ENCODE data around the gene TACSTD2. TPM values are rescaled to one million over a fixed set of nuclear protein-coding genes. Genes with fewer than 3 reads are reported as not detected.

TACSTD2 gene
- total RNA-seq, 1 experiment from 2014 or later = 1.2 TPM

- Histone ChIP-seq H3K4ac (ENCODE audit: low read depth, low read length) (no peak overlapping the region), H4K20me1 (ENCODE audit: control insufficient read depth, insufficient read depth, insufficient read length) (no peaks in the 10 kb centered on the region), H2BK5ac (ENCODE audit: insufficient read length, low read length) (no peak overlapping the region), H3K56ac (ENCODE audit: insufficient read length, low read depth, low read length) (no peak overlapping the region), H3K79me1 (ENCODE audit: insufficient read depth, low read depth, low read length, poor library complexity, severe bottlenecking) (no peaks in the 10 kb centered on the region), H2BK12ac (ENCODE audit: insufficient read length, low read depth, low read length) (no peak overlapping the region), H2BK120ac (ENCODE audit: low read depth, low read length, poor library complexity, severe bottlenecking) (no peak overlapping the region), H2AFZ (ENCODE audit: low read length) (no peak overlapping the region), H4K5ac (ENCODE audit: insufficient read length, low read depth, low read length) (no peak overlapping the region), H3T11ph (ENCODE audit: low read length) (no peak overlapping the region), H3K4me1 (ENCODE audit: insufficient read depth, low read length) (no peaks in the 10 kb centered on the region), H3K27ac (ENCODE audit: insufficient read length, low read depth, low read length) (no peak overlapping the region), H3K18ac (ENCODE audit: insufficient read length, low read depth, low read length) (no peak overlapping the region), H4K8ac (replicated peaks; ENCODE audit: insufficient read length, low read depth, low read length) (no peak overlapping the region), H3K79me2 (ENCODE audit: insufficient read depth, low read length) (no peaks in the 10 kb centered on the region), H3K4me2 (ENCODE audit: insufficient read depth, insufficient read length, low read length) (no peak overlapping the region), H3K27me3 (ENCODE audit: insufficient read depth, low read length) (no peaks in the 10 kb centered on the region), H3K14ac (ENCODE audit: insufficient read depth, low read length) (no peak overlapping the region), H2BK15ac (ENCODE audit: low read depth, low read length) (no peak overlapping the region), H3K9me3 (ENCODE audit: control insufficient read depth, low read depth, low read length) (no peaks in the 10 kb centered on the region), H4K91ac (ENCODE audit: insufficient read length, low read depth, low read length) (no peak overlapping the region), H2AK5ac (ENCODE audit: insufficient read length, low read length) (no peak overlapping the region), H3K9ac (ENCODE audit: extremely low read depth, insufficient read length, low read length) (no peak overlapping the region), H3K23me2 (ENCODE audit: insufficient read length, low read depth, low read length, poor library complexity, severe bottlenecking) (no peaks in the 10 kb centered on the region), H3K23ac (ENCODE audit: insufficient read length, low read depth, low read length) (no peak overlapping the region), H2BK20ac (ENCODE audit: low read depth, low read length, poor library complexity, severe bottlenecking) (no peak overlapping the region)
- no peak for TF ChIP-seq CTCF (conservative IDR thresholded peaks at IDR 0.05)
- no CpG with 5 or more reads among the region's 9 CpGs for whole genome bisulfite sequencing (ENCODE audit: extremely low coverage, insufficient read length, low lambda C conversion rate)
- Mint-ChIP-seq H3K27ac (no peak overlapping the region), H3K4me1 (peaks cover 15 to 16% of the 10 kb centered on the region in 2 experiments), H3K36me3 (ENCODE audit: insufficient read depth in 1 of 3, low read depth in 3 of 3) (peaks cover 0 to 10% (median 0%) of the 10 kb centered on the region in 3 experiments; a peak in 2 of 7 replicates), H3K9me3 (peaks cover 0 to 8% of the 10 kb centered on the region in 2 experiments; a peak in 2 of 5 replicates), H3K27me3 (ENCODE audit: low read depth) (peaks cover 2% of the 10 kb centered on the region), H3K4me3 (no peak overlapping the region)
- no peak for DNase-seq
These were observed 20.0 kb upstream of the TACSTD2 start for GRCh38 chr1:58597076-58597475.
